ENCODE results near the gene C10orf71. TPM values are rescaled to one million over a fixed set of nuclear protein-coding genes. Genes with fewer than 3 reads are reported as not detected.

The C10orf71 gene
- total RNA-seq, 3 donors from 2014 or later, result not detected

DNA sequence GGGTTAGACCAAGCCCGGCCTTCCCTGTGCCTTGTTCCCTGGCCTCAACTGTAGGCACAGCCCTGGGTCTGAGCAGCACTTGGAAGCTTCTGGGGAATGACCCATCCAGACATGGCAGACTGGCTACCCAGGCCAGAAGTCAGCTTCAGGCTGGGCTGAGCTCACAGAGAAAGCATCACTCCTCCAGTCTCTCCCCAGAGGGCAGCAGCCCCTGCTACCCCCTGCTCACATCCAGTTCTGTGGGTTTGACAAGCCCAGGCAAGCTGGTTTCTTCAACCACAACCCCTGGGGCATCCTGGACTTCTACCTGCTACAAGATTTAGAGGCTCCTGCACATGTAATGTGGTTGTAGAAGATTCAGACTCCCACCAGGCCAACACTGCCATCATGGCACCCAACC lies 9.0 kb downstream of the C10orf71 start:
- Histone ChIP-seq H3K4me3 (no peak overlapping the region), H3K36me3 (no peaks in the 10 kb centered on the region), H3K9me3 (peaks cover 0 to 6% of the 10 kb centered on the region in 2 donors), H3K4me1 (no peaks in the 10 kb centered on the region), H3K27ac (no peak overlapping the region), H3K27me3 (no peaks in the 10 kb centered on the region)
- intact Hi-C loops (cut with DNase I; ENCODE audit: low total_unique reads), result loop anchor here (5.0 kb wide), 1 partner anchor 1274 kb away; no protein-coding TSS in a partner anchor
- TF ChIP-seq POLR2AphosphoS5 (IDR thresholded peaks at IDR 0.05) (no peak), POLR2A (IDR thresholded peaks at IDR 0.05) (no peak)
- TF ChIP-seq, protein P1, sequence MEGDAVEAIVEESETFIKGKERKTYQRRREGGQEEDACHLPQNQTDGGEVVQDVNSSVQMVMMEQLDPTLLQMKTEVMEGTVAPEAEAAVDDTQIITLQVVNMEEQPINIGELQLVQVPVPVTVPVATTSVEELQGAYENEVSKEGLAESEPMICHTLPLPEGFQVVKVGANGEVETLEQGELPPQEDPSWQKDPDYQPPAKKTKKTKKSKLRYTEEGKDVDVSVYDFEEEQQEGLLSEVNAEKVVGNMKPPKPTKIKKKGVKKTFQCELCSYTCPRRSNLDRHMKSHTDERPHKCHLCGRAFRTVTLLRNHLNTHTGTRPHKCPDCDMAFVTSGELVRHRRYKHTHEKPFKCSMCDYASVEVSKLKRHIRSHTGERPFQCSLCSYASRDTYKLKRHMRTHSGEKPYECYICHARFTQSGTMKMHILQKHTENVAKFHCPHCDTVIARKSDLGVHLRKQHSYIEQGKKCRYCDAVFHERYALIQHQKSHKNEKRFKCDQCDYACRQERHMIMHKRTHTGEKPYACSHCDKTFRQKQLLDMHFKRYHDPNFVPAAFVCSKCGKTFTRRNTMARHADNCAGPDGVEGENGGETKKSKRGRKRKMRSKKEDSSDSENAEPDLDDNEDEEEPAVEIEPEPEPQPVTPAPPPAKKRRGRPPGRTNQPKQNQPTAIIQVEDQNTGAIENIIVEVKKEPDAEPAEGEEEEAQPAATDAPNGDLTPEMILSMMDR (IDR thresholded peaks at IDR 0.05), result no peak
- no peak for DNase-seq (ENCODE audit: low spot score in 2 of 2)

DNA sequence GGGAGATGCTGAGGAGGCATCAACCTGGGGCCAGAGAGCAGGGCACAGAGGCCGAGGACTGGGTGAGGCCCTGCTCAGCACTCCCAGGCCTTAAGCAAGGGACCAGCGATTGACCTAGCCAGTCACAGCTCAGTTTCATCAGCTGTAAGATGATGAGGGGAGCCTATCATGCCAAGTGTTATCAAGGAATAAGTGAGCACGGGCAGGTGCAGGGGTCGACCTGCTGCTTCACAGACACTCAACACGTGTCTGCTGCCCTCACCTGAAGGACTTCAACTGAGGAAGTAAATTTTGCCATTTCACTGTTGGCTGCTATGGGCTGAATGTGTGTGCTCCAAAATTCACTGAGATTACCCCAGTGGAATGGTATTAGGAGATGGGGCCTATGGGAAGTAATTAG lies 9.9 kb downstream of the C10orf71 start:
- no peak overlapping the region for H3K27ac ChIP-seq
- no peaks in the 10 kb centered on the region for H3K4me1 ChIP-seq
- no peak for TF ChIP-seq POLR2A (IDR thresholded peaks at IDR 0.05)
- no peak for TF ChIP-seq POLR2AphosphoS5 (IDR thresholded peaks at IDR 0.05)
- TF ChIP-seq, protein P1 (IDR thresholded peaks at IDR 0.05), result no peak
- no peak overlapping the region for H3K4me3 ChIP-seq
- no peaks in the 10 kb centered on the region for H3K27me3 ChIP-seq
- intact Hi-C loops (cut with DNase I; ENCODE audit: low total_unique reads), result loop anchor here (5.0 kb wide), 1 partner anchor 1273 kb away; no protein-coding TSS in a partner anchor
- H3K9me3 ChIP-seq, result peaks cover 0 to 6% of the 10 kb centered on the region in 2 donors
- no peaks in the 10 kb centered on the region for H3K36me3 ChIP-seq
- DNase-seq (ENCODE audit: low spot score in 2 of 2), result no peak

DNA sequence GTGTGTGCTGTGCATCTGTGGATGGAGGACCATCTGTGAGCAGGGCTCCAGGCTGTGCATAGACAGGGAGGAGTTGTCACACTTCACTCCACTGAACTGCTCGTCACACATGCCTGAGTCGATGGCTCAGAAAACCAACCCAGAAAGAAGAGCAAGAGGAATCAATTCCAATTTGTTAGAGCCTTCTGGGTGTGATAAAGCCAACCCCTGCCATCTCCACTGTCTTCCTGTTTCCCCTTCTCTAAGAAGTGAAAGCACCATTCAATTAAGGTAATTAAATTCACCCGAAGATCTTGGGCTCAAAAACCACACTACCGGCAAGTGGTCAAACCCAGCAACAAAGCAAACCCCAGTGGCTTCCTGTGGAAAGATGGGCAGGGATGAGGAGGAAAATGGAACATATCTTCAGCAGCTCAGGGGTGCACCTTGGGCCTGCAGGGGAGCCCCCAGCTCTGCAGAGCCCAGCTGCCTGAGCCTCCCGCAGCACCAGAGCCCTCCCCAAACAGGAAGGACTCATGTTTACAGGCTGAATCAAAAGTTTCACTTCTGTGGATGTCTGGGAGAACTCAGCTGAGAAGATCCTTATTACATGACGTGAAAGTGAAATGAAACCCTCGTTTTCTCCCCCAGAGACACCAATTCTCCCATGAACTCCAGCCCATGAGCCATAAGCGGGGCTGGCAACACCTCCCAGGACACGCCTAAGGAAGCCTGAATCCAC lies 10.9 kb downstream of the C10orf71 start:
- H3K36me3 ChIP-seq, result no peaks in the 10 kb centered on the region
- no peak for DNase-seq (ENCODE audit: low spot score in 2 of 2)
- no peaks in the 10 kb centered on the region for H3K4me1 ChIP-seq
- TF ChIP-seq POLR2A (IDR thresholded peaks at IDR 0.05) (no peak), POLR2AphosphoS5 (IDR thresholded peaks at IDR 0.05) (no peak)
- TF ChIP-seq, protein P1 (IDR thresholded peaks at IDR 0.05), result no peak
- no peaks in the 10 kb centered on the region for H3K27me3 ChIP-seq
- peaks cover 0 to 6% of the 10 kb centered on the region in 2 donors for H3K9me3 ChIP-seq
- no peak overlapping the region for H3K4me3 ChIP-seq
- no peak overlapping the region for H3K27ac ChIP-seq
- intact Hi-C loops (cut with DNase I; ENCODE audit: low total_unique reads), result loop anchor here (5.0 kb wide), 1 partner anchor 1272 kb away; no protein-coding TSS in a partner anchor

DNA sequence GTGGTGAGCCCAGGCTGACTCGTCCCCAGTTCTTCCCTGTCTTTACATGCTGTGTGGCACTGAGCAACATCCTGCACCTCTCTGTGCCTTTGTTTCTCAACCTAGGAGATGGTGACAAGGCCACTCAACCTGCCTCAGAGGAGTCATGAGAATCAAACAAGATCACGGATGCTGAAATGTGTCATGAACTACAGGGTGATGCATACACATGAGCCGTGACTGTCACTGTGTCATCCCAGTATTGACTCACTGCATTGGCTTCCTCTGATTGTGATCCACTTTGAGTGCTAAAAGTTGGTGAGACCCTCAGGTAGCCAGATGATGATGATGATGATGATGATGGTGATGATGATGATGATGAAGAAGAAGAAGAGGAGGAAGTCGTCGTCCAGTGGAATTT lies 11.5 kb downstream of the C10orf71 start:
- TF ChIP-seq POLR2A (IDR thresholded peaks at IDR 0.05), result no peak
- no peak for TF ChIP-seq POLR2AphosphoS5 (IDR thresholded peaks at IDR 0.05)
- TF ChIP-seq, protein P1 (IDR thresholded peaks at IDR 0.05), result no peak
- Histone ChIP-seq H3K36me3 (no peaks in the 10 kb centered on the region), H3K9me3 (peaks cover 0 to 6% of the 10 kb centered on the region in 2 donors), H3K27me3 (no peaks in the 10 kb centered on the region), H3K27ac (no peak overlapping the region), H3K4me3 (no peak overlapping the region), H3K4me1 (no peaks in the 10 kb centered on the region)
- no peak for DNase-seq (ENCODE audit: low spot score in 2 of 2)
- intact Hi-C loops (cut with DNase I; ENCODE audit: low total_unique reads), result no loop called here

DNA sequence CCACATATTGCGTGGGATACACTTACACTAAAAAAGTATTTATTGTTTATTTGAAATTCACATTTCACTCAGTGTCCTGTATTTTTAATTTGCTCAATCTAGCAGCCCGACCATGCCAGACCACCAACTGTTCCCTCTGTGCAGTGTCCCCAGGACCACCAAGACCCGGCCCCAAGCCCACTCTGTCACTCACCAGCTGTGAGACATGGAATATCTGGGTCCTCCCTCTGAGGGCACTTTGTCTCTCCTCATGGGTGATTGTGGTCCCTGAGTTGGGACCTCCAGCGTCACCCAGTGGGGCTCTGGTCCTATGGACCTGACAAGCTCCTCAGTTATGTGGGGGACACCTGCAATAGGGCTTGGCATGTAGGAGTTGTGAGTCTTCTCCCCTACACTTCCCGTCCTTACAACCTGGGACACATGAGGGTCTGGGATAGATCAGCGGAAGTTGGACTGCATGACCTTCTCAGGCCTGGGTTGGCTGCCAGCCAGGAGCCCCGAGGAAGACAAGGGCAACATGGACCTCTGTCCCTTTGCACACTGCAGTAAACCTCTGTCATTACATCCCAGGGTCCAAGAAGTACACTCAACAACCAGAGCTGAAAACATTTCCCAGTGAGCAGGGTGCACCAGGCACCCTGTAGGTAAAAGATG lies 12.1 kb downstream of the C10orf71 start:
- TF ChIP-seq POLR2A (IDR thresholded peaks at IDR 0.05) (no peak), POLR2AphosphoS5 (IDR thresholded peaks at IDR 0.05) (no peak)
- TF ChIP-seq, protein P1 (IDR thresholded peaks at IDR 0.05), result no peak
- peaks cover 0 to 6% of the 10 kb centered on the region in 2 donors for H3K9me3 ChIP-seq
- H3K27ac ChIP-seq, result no peak overlapping the region
- H3K36me3 ChIP-seq, result no peaks in the 10 kb centered on the region
- no peaks in the 10 kb centered on the region for H3K27me3 ChIP-seq
- intact Hi-C loops (cut with DNase I; ENCODE audit: low total_unique reads), result no loop called here
- H3K4me1 ChIP-seq, result no peaks in the 10 kb centered on the region
- DNase-seq (ENCODE audit: low spot score in 2 of 2), result no peak
- no peak overlapping the region for H3K4me3 ChIP-seq

Measured in breast epithelium (tissue), 4 donors.